CD4-positive, alpha-beta T cell treated with Interleukin-6 at 100 ng/mL for 8 hours (primary cell): ENCODE data around the gene RTL9.
"Not testable (repeated sequence)": the region's sequence is repeated elsewhere in the genome, so short reads cannot be mapped to it uniquely, and the experiment has no call there.

Source experiments
- DNase-seq: peaks from one replicate; pipeline ENCODE4 v3.0.0-alpha.2; 2020; ENCODE audit warnings: mixed read lengths, low spot score

RTL9 gene

DNA sequence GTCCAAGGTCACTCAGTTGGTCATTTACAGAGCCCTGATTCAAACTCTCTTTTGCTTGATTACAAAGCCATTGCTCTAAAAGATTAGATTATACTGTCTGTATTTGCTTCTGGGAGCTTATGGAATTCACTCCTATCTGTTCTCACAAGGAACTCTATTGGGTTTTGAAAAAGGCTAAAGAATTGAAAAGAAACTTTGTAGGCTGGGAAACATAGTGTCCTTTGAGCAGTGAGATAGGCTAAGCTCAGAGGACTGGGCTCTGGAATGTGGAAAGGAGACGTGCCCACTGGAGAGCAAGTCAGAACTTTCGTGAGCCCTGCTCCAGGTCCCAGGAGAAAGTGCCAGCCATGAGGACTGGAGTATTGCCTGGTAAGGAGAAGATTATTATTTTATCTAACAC is at the start of gene RTL9:
TSS of gene RTL9 (plus strand) at position 301 of the 400 bp plus-strand sequence. CDS start 91,770 bp downstream, outside the sequence.
- DNase-seq = no peak

- no peak for DNase-seq
Measured at GRCh38 chrX:110310000-110310790, 48.5 kb upstream of the RTL9 start.

GRCh38 chrX:110310896-110311295 is 47.8 kb upstream of the RTL9 start:
- peak; percentile 30 for DNase-seq

DNA sequence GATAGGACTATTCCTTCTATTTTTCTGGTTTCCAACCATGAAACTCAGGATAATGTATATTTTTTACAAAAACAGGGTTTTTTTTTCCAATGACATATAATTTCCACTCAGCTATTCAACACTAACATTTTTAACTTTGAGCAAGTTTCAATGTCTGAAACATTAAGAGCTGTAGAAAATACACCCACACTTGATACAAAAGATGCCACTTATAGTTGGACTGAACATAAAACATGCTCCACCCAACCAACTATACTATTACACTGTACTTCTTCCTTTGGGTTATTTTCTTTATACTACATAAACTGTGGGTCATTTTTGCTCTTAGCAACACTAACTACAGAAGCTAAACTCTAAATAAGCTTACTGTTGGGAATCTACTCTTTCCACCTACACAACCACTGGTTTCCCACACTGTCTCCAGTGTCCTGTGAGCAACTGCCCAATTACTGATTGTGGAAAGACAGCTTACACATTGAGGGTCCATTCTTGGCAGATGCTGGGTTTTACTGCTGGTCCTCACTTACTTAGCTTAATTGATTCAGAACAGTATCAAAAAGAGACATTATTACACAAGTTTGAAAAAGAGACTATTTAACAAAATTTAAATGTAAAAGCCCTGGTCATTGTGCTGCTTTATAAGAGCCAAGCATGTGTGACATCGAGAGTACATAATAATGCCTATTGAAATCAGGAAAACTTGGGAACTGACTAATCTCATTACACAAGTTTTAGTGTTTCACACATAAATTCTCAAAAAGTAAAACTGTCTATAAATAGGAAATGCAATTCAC is 47.0 kb upstream of the RTL9 start:
- DNase-seq = no peak

DNA sequence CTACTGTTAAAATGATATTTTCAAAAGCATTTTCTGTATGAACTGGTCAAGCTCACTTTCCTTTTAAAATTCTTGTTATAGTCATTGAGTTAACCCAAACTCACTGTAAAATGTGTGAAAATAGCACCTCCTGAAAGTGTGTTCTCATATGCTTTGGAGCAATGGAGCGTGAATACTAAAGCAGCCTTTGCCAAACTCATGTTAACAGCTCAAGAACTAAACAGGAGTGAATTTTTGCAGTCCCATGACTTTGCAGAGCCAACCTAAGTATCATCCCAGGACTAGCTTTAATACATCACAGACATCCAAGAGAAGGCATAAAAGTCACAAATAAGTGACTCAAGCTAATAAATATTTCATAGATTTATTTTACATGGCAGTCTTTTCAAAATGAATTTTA is 43.1 kb upstream of the RTL9 start:
- DNase-seq = no peak

GRCh38 chrX:110316351-110317060 is 42.1 kb upstream of the RTL9 start:
- DNase-seq = no peak

DNA sequence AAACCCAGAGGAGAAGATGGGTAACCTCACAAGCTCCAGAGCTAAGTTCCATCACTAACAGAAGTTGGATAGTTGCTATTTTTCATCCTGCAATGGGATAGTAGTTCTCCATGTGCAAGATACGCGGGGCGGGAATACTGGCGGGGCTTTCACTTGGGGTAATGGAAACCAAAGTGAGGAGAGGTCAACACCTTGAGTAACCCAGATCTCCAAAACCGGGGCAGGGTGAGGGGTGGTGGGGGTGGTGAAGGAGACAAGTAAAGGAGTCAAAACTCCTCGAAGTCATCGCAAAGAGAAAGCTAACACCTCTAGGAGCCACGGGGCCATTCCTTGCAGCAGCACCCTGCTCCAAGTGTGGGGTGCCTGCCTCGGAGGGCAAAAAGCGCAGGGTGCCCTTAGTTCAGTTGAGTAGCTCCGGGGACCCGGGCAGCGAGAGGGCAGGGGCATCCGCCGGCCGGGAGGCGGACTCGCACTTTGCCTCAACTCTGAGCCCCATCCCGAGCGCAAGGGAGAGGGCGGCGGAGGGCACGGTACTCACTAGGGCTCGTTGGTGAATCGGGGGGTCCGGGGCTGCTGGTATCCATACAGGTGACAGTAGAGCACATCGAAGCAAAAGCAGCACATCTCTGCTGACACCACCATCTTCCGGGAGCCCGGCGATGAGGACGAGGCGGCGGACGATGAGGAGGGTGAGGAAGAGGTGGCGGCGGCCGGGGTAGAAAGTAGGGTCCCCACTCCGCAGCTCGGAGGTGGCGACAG is 41.4 kb upstream of the RTL9 start:
- DNase-seq = peak; percentile 10

- peak; percentile 73 for DNase-seq
Measured at GRCh38 chrX:110317820-110318663, 40.6 kb upstream of the RTL9 start, which contains the start of gene AMMECR1. TSS of gene AMMECR1 (minus strand) at chrX:110318085. CDS start at chrX:110318071, 14 bp downstream.

- DNase-seq = no peak
Measured at GRCh38 chrX:110318664-110318968, 40.0 kb upstream of the RTL9 start.

DNA sequence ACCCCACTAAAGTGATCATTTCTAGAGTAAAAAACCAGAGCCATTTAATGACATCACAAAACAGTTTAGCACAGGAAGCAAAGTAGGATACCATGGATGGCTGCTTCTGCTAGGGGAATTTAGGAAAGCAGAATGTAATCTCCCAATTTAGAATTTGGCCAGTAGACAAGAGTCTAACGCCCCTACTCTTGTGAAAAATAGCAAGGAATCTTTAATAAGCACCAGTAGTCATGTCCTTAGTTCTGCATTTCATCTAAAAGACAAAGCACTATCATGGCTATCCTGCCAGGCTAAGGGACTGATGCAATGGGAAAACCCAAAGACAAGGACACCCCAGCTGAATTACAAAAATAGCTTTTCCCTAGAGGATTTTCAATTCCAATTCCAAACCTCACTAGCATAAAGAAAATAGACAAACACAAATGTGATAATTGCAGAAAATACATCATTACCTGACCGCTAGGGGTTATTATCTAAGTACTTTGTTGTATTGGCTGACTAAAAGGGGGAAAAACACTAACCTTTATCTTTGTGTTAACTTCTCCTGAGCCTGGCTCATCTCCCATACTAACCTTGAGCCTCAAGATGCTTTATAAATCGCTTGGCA is 38.2 kb upstream of the RTL9 start:
- no peak for DNase-seq

- no peak for DNase-seq
Measured at GRCh38 chrX:110321081-110321480, 37.6 kb upstream of the RTL9 start.

- no peak for DNase-seq
Measured at GRCh38 chrX:110321670-110322069, 37.0 kb upstream of the RTL9 start.

GRCh38 chrX:110322603-110323002 is 36.0 kb upstream of the RTL9 start:
- no peak for DNase-seq

DNA sequence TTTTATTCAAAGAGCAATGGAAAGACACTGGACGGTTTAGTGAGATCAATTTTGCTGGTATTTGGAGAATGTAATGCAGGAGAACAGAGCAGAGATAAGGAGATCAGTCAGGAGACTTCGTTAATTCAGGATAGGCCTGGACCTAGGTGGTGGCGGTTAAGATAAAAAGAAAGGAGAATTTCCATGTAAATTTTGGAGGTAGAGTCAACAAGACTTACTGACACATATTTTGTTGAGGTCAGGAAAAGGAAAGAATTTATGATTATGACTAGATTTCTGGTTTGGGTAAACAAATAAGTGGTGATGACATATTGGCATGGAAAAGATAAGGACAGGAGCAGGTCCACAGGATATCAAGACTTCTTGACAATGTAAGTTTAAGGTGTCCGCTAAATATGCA is 31.9 kb upstream of the RTL9 start:
- DNase-seq = no peak

GRCh38 chrX:110327336-110327735 is 31.3 kb upstream of the RTL9 start:
- no peak for DNase-seq

- not testable (repeated sequence) for DNase-seq
Measured at GRCh38 chrX:110328613-110329012, 30.0 kb upstream of the RTL9 start.

- no peak for DNase-seq
Measured at GRCh38 chrX:110331444-110332030, 27.1 kb upstream of the RTL9 start.

DNA sequence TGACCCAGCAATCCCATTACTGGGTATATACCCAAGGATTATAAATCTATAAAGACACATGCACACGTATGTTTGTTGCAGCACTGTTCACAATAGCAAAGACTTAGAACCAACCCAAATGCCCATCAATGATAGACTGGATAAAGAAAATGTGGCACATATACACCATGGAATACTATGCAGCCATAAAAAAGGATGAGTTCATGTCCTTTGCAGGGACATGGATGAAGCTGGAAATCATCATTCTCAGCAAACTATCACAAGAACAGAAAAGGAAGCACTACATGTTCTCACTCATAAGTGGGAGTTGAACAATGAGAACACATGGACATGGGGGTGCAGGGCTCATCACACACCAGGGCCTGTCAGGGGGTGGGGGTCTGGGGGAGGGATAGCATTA is 25.2 kb upstream of the RTL9 start:
- DNase-seq = not testable (repeated sequence)

DNA sequence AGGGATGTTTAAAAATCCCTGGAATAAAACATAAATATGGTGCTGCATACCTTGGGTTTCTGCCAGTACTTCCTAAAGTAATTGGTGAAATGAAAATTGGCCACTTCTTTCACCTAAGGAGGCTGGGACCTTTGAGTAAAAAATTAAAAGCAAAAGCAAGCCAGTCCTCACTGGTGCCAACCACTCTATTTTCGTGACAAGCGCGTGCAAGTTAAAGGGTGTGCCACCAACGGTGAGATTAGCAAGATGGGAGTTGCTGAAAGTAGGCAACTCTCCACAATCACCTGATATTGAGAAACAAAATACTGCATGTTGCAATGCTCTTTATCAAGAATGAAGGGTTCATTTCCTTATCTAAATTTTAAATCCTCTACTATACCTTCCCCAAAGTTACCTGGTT is 19.7 kb upstream of the RTL9 start:
- DNase-seq = no peak
